Lower lobe of right lung (tissue), 2 donors: ENCODE results near the gene CGGBP1. TPM values are rescaled to one million over a fixed set of nuclear protein-coding genes. Genes with fewer than 3 reads are reported as not detected.

Experiments used
- ATAC-seq, 2 donors: fragments of 200-7000 bp; cut with Tn5 transposase; one replicate each; pipeline ENCODE4 v1.9.1; 2020 to 2022; ENCODE audit warnings: mild to moderate bottlenecking in 2 of 2, moderate library complexity in 2 of 2
- DNase-seq: peaks from one replicate; pipeline ENCODE4 v3.0.0-alpha.2; 2020
- H3K27ac ChIP-seq: fragments of 200-600 bp; one replicate; pipeline ENCODE4 v1.8.0; 2022
- H3K27me3 ChIP-seq: fragments of 200-600 bp; one replicate; pipeline ENCODE4 v1.8.0; 2022; ENCODE audit warnings: low read depth
- H3K36me3 ChIP-seq: fragments of 200-600 bp; one replicate; pipeline ENCODE4 v1.8.0; 2022; ENCODE audit warnings: mild to moderate bottlenecking
- H3K4me1 ChIP-seq: fragments of 200-600 bp; one replicate; pipeline ENCODE4 v1.8.0; 2022
- H3K4me3 ChIP-seq: fragments of 200-600 bp; one replicate; pipeline ENCODE4 v1.8.0; 2022; ENCODE audit warnings: mild to moderate bottlenecking
- H3K9me3 ChIP-seq: fragments of 200-600 bp; one replicate; pipeline ENCODE4 v1.8.0; 2022
- intact Hi-C: fragments of 100-400 bp; cut with DNase I; formaldehyde crosslinking; loops from one replicate; pipeline ENCODE4 v1.11.0; 2022
- total RNA-seq: library from RNA; stranded (reverse); fragmentation: NEBNext Ultra II Directional; extraction: Animal tissue kit (Norgen Biotek cat#: 25700); gene quantifications from one replicate; pipeline ENCODE4 v1.2.1, GENCODE V29; 2021
- TF ChIP-seq, protein P1 (sequence below): fragments of 200-600 bp; IDR thresholded peaks from one replicate; pipeline ENCODE4 v1.8.0; 2022; ENCODE audit warnings: antibody characterized with exemption, mild to moderate bottlenecking
- donor health status: DM: no; HTN: yes; CAD: no; lungs with severe emphysema.

CGGBP1 gene
- total RNA-seq, 1 donor from 2014 or later: 85.9 TPM

GRCh38 chr3:88046766-88047165 lies 12.0 kb downstream of the CGGBP1 start:
- no peak overlapping the region for H3K27ac ChIP-seq
- H3K36me3 ChIP-seq: no peaks in the 10 kb centered on the region
- no peaks in the 10 kb centered on the region for H3K27me3 ChIP-seq
- intact Hi-C loops: no loop called here
- DNase-seq: no peak
- H3K9me3 ChIP-seq: no peaks in the 10 kb centered on the region
- H3K4me3 ChIP-seq: no peak overlapping the region
- TF ChIP-seq, protein P1, sequence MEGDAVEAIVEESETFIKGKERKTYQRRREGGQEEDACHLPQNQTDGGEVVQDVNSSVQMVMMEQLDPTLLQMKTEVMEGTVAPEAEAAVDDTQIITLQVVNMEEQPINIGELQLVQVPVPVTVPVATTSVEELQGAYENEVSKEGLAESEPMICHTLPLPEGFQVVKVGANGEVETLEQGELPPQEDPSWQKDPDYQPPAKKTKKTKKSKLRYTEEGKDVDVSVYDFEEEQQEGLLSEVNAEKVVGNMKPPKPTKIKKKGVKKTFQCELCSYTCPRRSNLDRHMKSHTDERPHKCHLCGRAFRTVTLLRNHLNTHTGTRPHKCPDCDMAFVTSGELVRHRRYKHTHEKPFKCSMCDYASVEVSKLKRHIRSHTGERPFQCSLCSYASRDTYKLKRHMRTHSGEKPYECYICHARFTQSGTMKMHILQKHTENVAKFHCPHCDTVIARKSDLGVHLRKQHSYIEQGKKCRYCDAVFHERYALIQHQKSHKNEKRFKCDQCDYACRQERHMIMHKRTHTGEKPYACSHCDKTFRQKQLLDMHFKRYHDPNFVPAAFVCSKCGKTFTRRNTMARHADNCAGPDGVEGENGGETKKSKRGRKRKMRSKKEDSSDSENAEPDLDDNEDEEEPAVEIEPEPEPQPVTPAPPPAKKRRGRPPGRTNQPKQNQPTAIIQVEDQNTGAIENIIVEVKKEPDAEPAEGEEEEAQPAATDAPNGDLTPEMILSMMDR: no peak
- no peak for ATAC-seq
- no peaks in the 10 kb centered on the region for H3K4me1 ChIP-seq

DNA sequence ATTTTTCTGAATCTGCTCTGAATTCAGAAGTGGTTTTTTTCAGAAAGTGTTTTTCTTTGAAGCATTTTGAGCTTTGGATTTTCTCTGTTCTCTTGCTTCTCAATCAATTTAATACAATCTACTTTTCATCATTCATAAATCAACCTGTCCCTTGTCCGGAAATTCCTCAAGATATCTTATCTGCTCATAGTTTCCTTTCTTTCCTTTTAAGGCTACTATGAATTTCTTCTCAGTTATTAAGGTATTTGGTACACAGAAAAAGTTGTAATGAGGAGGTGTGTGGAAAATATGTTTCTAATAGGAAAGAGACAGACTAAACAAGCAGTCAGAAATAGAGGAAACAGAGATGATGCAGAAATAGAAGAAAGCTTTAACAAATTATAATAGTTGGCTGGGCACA lies 14.4 kb downstream of the CGGBP1 start:
- Histone ChIP-seq H3K36me3 (no peaks in the 10 kb centered on the region), H3K4me1 (no peaks in the 10 kb centered on the region), H3K27ac (no peak overlapping the region), H3K27me3 (no peaks in the 10 kb centered on the region), H3K4me3 (no peak overlapping the region), H3K9me3 (no peaks in the 10 kb centered on the region)
- intact Hi-C loops: no loop called here
- DNase-seq (no peak), ATAC-seq (no peak)
- TF ChIP-seq, protein P1: no peak

DNA sequence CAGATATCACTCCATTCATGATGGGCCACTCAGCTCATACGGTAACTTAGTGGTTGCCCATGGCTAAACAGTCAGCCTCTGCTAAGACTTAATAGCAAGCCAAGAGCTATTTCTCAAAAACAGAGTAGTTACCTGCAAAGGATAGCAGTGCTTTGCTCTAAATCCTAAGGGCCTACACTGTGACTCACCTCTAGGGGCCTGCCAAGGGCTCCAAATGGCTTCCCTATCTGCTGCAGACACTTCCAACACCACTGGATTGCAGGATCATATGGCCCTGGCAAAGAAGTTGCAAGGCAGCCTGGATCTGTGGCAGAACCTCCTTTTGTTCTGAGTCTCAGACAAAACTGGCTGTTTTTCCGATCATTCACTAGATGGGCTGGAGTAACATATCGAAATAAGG lies 17.8 kb downstream of the CGGBP1 start:
- Histone ChIP-seq H3K4me1 (no peaks in the 10 kb centered on the region), H3K9me3 (no peaks in the 10 kb centered on the region), H3K4me3 (no peak overlapping the region), H3K27me3 (no peaks in the 10 kb centered on the region), H3K36me3 (no peaks in the 10 kb centered on the region), H3K27ac (no peak overlapping the region)
- ATAC-seq (no peak), DNase-seq (no peak)
- TF ChIP-seq, protein P1: no peak
- intact Hi-C loops: no loop called here

DNA sequence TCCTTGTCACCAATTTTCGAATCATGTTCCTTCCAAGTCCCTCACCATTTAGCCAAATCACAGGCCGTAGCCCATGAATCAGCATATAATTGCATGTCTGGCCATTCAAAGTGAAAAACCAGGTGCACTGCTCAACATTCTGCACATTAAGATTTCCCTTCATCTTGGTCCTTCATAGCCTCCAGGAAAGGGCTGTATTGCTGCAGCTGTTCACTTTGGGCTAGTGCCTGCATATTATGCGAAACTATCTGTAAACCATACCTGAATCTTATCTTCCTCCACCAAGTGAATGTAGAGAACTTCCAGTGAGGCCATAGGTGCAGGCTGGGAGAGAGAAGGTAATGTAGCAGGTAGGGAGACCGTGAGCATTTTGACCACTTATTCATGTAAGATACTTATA lies 18.3 kb downstream of the CGGBP1 start:
- DNase-seq (no peak), ATAC-seq (no peak)
- H3K4me3 ChIP-seq: no peak overlapping the region
- no peaks in the 10 kb centered on the region for H3K9me3 ChIP-seq
- TF ChIP-seq, protein P1: no peak
- no peaks in the 10 kb centered on the region for H3K4me1 ChIP-seq
- no peaks in the 10 kb centered on the region for H3K36me3 ChIP-seq
- intact Hi-C loops: no loop called here
- H3K27me3 ChIP-seq: no peaks in the 10 kb centered on the region
- no peak overlapping the region for H3K27ac ChIP-seq

DNA sequence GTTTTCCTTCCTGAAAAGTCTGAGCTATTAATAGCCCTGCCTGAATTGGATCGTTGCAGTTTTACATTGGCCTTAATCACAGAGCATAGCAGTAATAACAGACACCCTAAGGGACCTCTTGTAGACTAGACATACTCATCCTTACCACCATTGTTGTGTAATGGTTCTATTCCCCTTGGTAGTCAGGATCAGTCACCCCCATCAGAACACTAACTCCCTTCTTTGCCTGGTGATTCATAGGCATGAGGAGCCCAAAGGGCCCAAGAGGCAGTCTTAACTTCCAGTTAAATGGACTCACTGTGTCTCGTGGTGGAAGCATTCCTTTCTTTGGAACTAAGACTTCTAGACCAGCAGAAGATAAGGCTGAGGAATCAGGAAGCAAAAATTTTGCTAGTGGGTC lies 20.2 kb downstream of the CGGBP1 start:
- no peak for ATAC-seq
- no peaks in the 10 kb centered on the region for H3K4me1 ChIP-seq
- no peak overlapping the region for H3K27ac ChIP-seq
- H3K9me3 ChIP-seq: no peaks in the 10 kb centered on the region
- intact Hi-C loops: no loop called here
- no peak for DNase-seq
- TF ChIP-seq, protein P1: no peak
- H3K36me3 ChIP-seq: no peaks in the 10 kb centered on the region
- no peak overlapping the region for H3K4me3 ChIP-seq
- no peaks in the 10 kb centered on the region for H3K27me3 ChIP-seq

DNA sequence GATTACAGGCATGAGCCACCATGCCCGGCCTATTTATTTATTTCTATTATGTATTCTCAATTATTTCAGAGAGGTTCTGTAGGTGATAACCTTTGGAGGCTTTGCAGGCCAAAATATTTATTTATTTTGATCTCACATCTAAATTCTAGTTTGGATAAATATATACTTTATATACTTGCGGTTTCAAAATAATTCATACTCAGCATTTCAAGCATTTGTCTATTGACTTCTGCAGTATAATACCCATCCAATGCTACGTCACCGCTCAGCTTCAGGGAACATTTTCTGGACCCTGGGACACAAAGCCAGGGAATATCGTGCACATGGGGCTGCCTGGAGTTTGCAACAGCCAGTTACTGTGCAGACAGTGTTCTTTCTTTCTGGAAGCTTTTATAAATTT lies 22.6 kb downstream of the CGGBP1 start:
- no peaks in the 10 kb centered on the region for H3K36me3 ChIP-seq
- no peak overlapping the region for H3K4me3 ChIP-seq
- no peak overlapping the region for H3K27ac ChIP-seq
- no peak for ATAC-seq
- TF ChIP-seq, protein P1: no peak
- H3K9me3 ChIP-seq: no peaks in the 10 kb centered on the region
- H3K27me3 ChIP-seq: no peaks in the 10 kb centered on the region
- H3K4me1 ChIP-seq: no peaks in the 10 kb centered on the region
- intact Hi-C loops: no loop called here
- no peak for DNase-seq
